K562 (cell line): Measurements from ENCODE around the gene TMEM129. TPM values are rescaled to one million over a fixed set of nuclear protein-coding genes. Genes with fewer than 3 reads are reported as not detected.

ENCODE experiments used
- CEBPG ChIP-seq, 3 experiments: fragments of 200-800 bp in 1 of 3; sonication (Bioruptor generic) in 1 of 3; sonication (generic) in 1 of 3; formaldehyde crosslinking in 1 of 3; IDR thresholded peaks in 2 of 3; conservative IDR thresholded peaks in 1 of 3; 2 replicates each; pipeline versions ENCODE4 v1.6.1 to v1.8.0; 2016 to 2022; ENCODE audit warnings: missing compliant biosample characterization in 2 of 3, missing genetic modification characterization in 2 of 3, mild to moderate bottlenecking in 1 of 3, missing genetic modification reagents in 1 of 3
- DDX20 ChIP-seq: fragments of 450-650 bp; IDR thresholded peaks from 2 replicates; pipeline ENCODE4 v1.6.1; 2016; ENCODE audit warnings: missing genetic modification characterization, low read depth, mild to moderate bottlenecking, missing compliant biosample characterization, moderate library complexity
- GABPA ChIP-seq: fragments of 200-800 bp; sonication (Bioruptor generic); conservative IDR thresholded peaks from 2 replicates; pipeline ENCODE4 v1.6.1; 2016; ENCODE audit warnings: low read depth, missing genetic modification characterization, missing compliant biosample characterization
- GABPB1 ChIP-seq: sonication (generic); formaldehyde crosslinking; IDR thresholded peaks from 2 replicates; pipeline ENCODE4 v1.8.0; 2022; ENCODE audit warnings: mild to moderate bottlenecking, missing genetic modification reagents
- HCFC1 ChIP-seq: IDR thresholded peaks from 2 replicates; pipeline ENCODE4 v1.6.1; 2012; ENCODE audit warnings: low read depth, low read length, improper control_type of control experiment
- MCM3 ChIP-seq: fragments of 450-650 bp; IDR thresholded peaks from 2 replicates; pipeline ENCODE4 v1.6.1; 2016
- MYBL2 ChIP-seq, 2 experiments: fragments of 450-650 bp in 1 of 2; sonication (generic) in 1 of 2; formaldehyde crosslinking in 1 of 2; IDR thresholded peaks; 2 replicates each; pipeline versions ENCODE4 v1.6.1 to v1.8.1; 2017 to 2022; ENCODE audit warnings: borderline replicate concordance in 1 of 2, inconsistent platforms in 1 of 2, low read depth in 1 of 2, mild to moderate bottlenecking in 1 of 2, missing genetic modification reagents in 1 of 2, moderate library complexity in 1 of 2
- PRPF4 ChIP-seq: fragments of 200-400 bp; formaldehyde crosslinking; IDR thresholded peaks from one replicate; pipeline ENCODE4 v1.6.1; 2017; ENCODE audit warnings: low read length, low read depth, mild to moderate bottlenecking; ENCODE audit not compliant: insufficient read depth, poor library complexity, severe bottlenecking
- TEAD1 ChIP-seq, 2 experiments: fragments of 450-650 bp in 1 of 2; sonication (generic) in 1 of 2; formaldehyde crosslinking; IDR thresholded peaks; 2 replicates each; pipeline versions ENCODE4 v1.4.0 to v1.8.0; 2020 to 2022; ENCODE audit warnings: mild to moderate bottlenecking in 2 of 2, missing genetic modification reagents in 1 of 2
- TSHZ1 ChIP-seq: fragments of 250-450 bp; sonication (Bioruptor Pico); IDR thresholded peaks from 2 replicates; pipeline ENCODE4 v1.4.0; 2020; ENCODE audit warnings: mild to moderate bottlenecking, moderate library complexity
- XRCC3 ChIP-seq: fragments of 450-650 bp; IDR thresholded peaks from 2 replicates; pipeline ENCODE4 v1.6.1; 2017; ENCODE audit warnings: mild to moderate bottlenecking, moderate library complexity
- polyA plus RNA-seq, 8 experiments: library from polyadenylated mRNA; depleted of rRNA in 4 of 8; stranded (reverse) in 5 of 8; unstranded in 3 of 8; fragments of >200 nt; fragmentation: Nextera tagmentation in 2 of 8; fragmentation: Illumina TruSeq in 1 of 8; extraction: Ambion mirVana in 2 of 8; extraction: Trizol in 1 of 8; gene quantifications; 2 replicates each; pipeline versions ENCODE4 v1.2.1 to v1.2.3, GENCODE V29; 2011 to 2014; ENCODE audit warnings: inconsistent platforms in 1 of 8, missing spikeins in 1 of 8
- total RNA-seq, 7 experiments: library from RNA; depleted of rRNA in 6 of 7; stranded (reverse); fragments of >200 nt in 6 of 7; fragmentation: Illumina TruSeq in 2 of 7; extraction: Trizol in 2 of 7; gene quantifications; 2 replicates each; pipeline versions ENCODE4 v1.2.1 to v1.2.3, GENCODE V29; 2011 to 2021; ENCODE audit warnings: low replicate concordance in 1 of 7
- TF ChIP-seq, protein P1 (sequence below): fragments of 450-650 bp; IDR thresholded peaks from 2 replicates; pipeline ENCODE4 v1.6.1; 2018; ENCODE audit warnings: mild to moderate bottlenecking, low read depth; ENCODE audit not compliant: partially characterized antibody
- TF ChIP-seq, protein P2 (sequence below): fragments of 250-450 bp; sonication (Bioruptor Pico); IDR thresholded peaks from 2 replicates; pipeline ENCODE4 v1.9.0; 2021; ENCODE audit warnings: mild to moderate bottlenecking
- TF ChIP-seq, protein P3 (sequence below): fragments of 250-450 bp; sonication (Bioruptor Pico); IDR thresholded peaks from 2 replicates; pipeline ENCODE4 v1.5.0; 2020; ENCODE audit warnings: mild to moderate bottlenecking, borderline replicate concordance
- TF ChIP-seq, protein P4 (sequence below): fragments of 450-650 bp; formaldehyde crosslinking; IDR thresholded peaks from 2 replicates; pipeline ENCODE4 v1.4.0; 2020; ENCODE audit warnings: mild to moderate bottlenecking, moderate library complexity

Gene TMEM129
- total and polyA plus RNA-seq, 9 of the 15 experiments (the other 6 are each of a cell fraction or from before 2014, with no cell fraction given): 0.34 to 47.2 (median 18.8) TPM

DNA sequence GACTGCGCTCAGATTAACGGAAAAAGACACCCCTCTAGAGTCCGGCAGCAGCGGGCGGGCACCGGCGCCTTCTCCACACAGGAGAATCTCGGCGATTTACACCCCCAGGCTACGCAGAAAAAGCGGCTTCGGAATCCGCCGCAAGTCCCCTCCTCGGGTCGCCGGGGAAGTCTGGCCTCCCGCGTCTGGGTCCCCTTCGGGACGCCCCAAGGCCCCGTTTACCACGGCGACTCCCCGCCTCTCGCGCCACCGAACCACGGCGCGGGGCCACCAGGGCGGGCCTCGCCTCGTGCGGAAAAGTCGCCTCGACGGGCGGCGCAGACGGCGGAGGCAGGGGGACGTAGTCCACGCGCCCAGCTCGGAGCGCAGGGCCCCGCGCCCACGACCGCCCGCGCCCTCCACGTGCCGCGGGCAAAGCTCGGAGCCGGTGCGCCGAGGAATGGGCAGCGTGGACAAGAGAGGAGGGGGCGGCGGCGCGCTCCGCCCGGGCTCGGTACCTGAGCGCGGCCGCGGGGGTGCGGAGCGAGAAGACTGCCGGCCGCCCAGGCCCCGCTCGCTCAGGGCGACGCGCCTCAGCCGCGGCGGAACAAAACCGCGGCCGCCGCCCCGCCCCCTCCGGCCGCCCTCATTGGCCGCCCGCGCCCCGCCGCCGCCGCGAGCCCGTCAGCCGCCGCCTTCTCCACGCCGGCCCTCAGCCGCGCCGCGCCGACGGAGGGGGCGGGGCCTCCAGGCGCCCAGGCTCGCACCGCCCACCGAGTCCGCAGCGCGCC, 37.2 kb downstream of the TMEM129 start, which contains the start of gene FAM53A (continued):
- peak; percentile 47; the same call in 1 of the 2 replicates for TF ChIP-seq CEBPG (CRISPR knock-in tag; IDR thresholded peaks at IDR 0.05)
- TF ChIP-seq CEBPG (tag; conservative IDR thresholded peaks at IDR 0.05 in 1 of 2, IDR thresholded peaks at IDR 0.05 in 1 of 2): no peak
- no peak for TF ChIP-seq HCFC1
- no peak for TF ChIP-seq MCM3
- TF ChIP-seq, protein P1, sequence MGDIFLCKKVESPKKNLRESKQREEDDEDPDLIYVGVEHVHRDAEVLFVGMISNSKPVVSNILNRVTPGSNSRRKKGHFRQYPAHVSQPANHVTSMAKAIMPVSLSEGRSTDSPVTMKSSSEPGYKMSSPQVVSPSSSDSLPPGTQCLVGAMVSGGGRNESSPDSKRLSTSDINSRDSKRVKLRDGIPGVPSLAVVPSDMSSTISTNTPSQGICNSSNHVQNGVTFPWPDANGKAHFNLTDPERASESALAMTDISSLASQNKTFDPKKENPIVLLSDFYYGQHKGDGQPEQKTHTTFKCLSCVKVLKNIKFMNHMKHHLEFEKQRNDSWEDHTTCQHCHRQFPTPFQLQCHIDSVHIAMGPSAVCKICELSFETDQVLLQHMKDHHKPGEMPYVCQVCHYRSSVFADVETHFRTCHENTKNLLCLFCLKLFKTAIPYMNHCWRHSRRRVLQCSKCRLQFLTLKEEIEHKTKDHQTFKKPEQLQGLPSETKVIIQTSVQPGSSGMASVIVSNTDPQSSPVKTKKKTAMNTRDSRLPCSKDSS: no peak
- no peak for TF ChIP-seq XRCC3
- no peak for TF ChIP-seq DDX20 (tag)
- TF ChIP-seq, protein P2, sequence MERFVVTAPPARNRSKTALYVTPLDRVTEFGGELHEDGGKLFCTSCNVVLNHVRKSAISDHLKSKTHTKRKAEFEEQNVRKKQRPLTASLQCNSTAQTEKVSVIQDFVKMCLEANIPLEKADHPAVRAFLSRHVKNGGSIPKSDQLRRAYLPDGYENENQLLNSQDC (CRISPR knock-in tag): no peak
- peak; percentile 75 for TF ChIP-seq GABPB1 (CRISPR knock-in tag)
- peak in 1 of 2 experiments; percentile 75; a peak in 2 of 4 replicates for TF ChIP-seq TEAD1 (CRISPR knock-in tag; IDR thresholded peaks at IDR 0.05)
- TF ChIP-seq, protein P3, sequence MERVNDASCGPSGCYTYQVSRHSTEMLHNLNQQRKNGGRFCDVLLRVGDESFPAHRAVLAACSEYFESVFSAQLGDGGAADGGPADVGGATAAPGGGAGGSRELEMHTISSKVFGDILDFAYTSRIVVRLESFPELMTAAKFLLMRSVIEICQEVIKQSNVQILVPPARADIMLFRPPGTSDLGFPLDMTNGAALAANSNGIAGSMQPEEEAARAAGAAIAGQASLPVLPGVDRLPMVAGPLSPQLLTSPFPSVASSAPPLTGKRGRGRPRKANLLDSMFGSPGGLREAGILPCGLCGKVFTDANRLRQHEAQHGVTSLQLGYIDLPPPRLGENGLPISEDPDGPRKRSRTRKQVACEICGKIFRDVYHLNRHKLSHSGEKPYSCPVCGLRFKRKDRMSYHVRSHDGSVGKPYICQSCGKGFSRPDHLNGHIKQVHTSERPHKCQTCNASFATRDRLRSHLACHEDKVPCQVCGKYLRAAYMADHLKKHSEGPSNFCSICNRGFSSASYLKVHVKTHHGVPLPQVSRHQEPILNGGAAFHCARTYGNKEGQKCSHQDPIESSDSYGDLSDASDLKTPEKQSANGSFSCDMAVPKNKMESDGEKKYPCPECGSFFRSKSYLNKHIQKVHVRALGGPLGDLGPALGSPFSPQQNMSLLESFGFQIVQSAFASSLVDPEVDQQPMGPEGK (CRISPR knock-in tag): no peak
- TF ChIP-seq, protein P4, sequence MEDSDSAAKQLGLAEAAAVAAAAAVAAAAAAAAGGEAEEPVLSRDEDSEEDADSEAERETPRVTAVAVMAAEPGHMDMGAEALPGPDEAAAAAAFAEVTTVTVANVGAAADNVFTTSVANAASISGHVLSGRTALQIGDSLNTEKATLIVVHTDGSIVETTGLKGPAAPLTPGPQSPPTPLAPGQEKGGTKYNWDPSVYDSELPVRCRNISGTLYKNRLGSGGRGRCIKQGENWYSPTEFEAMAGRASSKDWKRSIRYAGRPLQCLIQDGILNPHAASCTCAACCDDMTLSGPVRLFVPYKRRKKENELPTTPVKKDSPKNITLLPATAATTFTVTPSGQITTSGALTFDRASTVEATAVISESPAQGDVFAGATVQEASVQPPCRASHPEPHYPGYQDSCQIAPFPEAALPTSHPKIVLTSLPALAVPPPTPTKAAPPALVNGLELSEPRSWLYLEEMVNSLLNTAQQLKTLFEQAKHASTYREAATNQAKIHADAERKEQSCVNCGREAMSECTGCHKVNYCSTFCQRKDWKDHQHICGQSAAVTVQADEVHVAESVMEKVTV (CRISPR knock-in tag): no peak
- TF ChIP-seq GABPA: no peak
- no peak for TF ChIP-seq MYBL2 (IDR thresholded peaks at IDR 0.05; ENCODE audit: low read depth)
- TF ChIP-seq MYBL2 (CRISPR knock-in tag; IDR thresholded peaks at IDR 0.05; ENCODE audit: borderline replicate concordance): no peak
- no peak for TF ChIP-seq TSHZ1 (CRISPR knock-in tag)
- TF ChIP-seq PRPF4: no peak
